Activated effector memory CD4-positive, alpha-beta T cell treated with Interleukin-2 at 50 U/mL for 16 hours (primary cell): Measurements from ENCODE around the gene TXN.
"Not testable (repeated sequence)": the region's sequence is repeated elsewhere in the genome, so short reads cannot be mapped to it uniquely, and the experiment has no call there.

Source experiments
- DNase-seq: peaks from one replicate; pipeline ENCODE4 v3.0.0-alpha.2; 2020

Gene TXN

DNA sequence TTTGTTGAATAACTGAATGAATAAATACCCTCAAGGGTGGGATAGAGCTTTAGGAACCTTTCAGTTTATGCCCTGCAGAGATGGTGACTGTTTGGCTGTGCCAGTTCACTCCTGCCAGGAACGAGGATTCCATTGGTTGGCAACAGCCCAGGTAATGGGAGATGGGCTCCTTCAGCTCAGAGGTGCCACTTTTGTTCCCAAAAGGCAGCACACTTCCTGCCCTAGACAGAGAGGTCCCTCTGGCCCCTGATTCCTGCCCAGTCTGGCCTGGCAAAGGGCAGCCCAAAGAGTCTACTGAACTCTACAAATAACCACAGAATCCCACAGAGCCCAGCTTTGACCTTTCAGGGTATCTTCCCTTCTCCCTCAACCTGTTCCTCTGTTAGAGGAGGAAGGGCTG, 49.9 kb downstream of the TXN start:
- DNase-seq: no peak

DNA sequence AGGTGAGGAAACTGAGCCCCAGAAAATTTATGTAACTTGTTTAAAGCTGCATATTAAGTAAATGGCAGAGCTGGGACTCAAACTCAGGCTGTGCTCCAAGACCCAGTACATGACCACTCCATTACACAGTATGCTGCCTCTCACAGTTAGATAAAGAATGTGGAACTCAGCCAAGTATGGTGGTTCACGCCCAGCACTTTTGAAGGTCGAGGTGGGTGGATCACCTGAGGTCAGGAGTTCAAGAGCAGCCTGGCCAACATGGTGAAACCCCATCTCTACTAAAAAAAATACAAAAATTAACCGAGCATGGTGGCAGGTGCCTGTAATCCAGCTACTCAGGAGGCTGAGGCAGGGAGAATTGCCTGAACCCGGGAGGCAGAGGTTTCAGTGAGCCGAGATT, 50.7 kb downstream of the TXN start:
- not testable (repeated sequence) for DNase-seq

DNA sequence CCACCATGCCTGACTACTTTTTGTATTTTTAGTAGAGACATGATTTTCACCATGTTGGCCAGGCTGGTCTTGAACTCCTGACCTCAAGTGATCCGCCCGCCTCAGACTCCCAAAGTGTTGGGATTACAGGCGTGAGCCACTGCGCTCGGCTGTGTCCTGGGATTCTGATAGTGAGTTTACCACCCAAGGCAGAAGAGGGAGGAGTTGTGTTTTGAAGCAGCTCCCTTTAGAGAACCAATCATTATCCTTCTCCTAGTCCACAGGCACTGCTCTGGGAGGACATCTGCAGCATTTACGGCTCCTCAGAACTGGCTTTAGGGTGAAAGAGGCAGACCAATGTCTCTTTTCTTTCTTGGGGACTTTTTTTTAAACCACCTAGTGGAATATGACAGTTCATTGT, 54.1 kb downstream of the TXN start:
- no peak for DNase-seq

DNA sequence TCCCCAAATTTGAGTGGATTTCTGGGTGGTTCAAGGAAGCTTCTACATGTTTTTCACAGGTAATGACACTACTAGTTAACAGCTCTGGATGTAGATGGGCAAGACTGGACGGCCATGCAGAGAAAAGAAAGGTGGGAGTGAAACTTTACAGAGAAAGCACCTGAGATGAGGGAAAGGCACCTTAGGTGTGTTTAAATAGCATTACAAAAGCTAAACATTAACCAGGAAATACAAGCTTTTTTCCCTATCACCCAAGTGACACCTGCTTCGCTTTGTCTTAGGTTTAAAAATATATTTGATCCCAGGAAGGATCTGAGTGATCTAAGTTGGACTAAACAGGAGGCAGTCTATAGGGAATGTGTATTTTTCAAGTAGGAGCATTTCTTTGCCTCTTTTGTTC, 56.7 kb downstream of the TXN start:
- DNase-seq: no peak

DNA sequence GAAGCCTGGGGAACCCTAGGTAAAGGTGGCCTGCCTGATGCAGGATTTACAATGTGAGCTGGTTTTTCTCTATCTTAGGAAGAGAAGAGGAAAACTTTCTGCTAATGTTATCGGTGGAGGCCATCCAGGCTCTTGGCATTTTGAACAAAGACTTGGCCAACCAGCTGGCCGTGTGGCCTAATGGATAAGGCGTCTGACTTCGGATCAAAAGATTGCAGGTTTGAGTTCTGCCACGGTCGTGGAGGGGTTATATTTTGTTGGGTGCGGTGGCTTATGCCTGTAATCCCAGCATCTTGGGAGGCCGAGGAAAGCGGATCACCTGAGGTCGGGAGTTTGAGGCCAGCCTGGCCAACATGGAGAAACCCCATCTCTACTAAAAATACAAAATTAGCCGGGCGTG, 58.0 kb downstream of the TXN start:
- DNase-seq: no peak

DNA sequence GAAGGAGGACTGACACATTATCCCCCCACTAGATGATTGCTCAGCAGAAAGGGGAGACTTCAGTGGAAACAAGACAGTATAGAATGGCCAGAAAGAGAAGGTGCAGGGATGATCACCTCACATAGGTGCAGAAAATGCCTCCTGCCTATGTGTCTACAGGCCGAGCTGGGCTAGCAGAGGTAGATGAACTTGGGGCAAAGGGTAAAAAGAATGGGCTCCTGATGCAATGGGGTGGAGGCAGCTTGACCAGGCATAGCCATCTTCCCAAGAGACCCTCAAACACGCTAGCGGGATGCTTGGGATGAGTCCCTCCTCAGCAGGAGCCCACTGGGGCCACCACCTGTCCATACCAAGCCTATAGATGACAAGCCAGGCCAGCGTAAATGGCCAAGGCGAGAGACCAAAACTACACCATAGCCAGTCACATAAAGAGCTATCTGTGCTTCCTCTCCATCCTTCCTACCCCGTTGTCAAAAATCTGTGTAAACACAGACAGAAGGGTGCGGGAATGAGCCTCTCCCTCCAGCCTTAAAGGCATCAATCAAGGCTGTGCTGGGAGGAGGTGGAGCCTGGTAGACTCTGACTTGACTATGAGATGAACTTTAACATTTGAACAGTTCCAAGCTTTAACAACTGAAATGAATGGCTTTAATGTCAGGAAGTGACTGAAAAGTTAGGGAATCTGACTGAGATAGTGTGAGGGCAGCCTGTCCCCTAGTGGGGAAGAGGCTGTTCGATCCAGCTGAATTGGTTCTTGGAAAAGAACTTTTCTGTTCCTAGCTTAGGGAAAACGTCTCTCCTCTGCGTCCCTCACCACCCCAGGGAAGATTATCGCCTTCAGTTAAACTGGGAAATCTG, 58.7 kb downstream of the TXN start:
- DNase-seq: no peak

DNA sequence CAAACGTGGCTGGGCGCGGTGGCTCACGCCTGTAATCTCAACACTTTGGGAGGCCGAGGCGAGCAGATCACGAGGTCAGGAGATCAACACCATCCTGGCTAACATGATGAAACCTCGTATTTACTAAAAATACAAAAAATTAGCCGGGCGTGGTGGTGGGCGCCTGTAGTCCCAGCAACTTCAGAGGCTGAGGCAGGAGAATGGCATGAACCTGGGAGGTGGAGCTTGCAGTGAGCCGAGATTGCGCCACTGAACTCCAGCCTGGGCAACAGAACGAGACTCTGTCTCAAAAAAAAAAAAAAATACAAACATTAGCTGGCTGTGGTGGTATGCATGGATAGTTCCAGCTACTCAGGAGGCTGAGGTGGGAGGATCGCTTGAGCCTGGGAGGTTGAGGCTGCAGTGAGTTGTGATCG, 60.2 kb downstream of the TXN start:
- not testable (repeated sequence) for DNase-seq
